Activated T-helper 1 cell treated with anti-CD3 and anti-CD28 coated beads, Interleukin-2, amount 50 U/mL, for 16 hours (primary cell): Measurements from ENCODE around the gene KCTD5.

ENCODE experiments used
- DNase-seq, 2 donors: peaks; one replicate each; pipeline ENCODE4 v3.0.0-alpha.2; 2020; ENCODE audit warnings: low read depth in 1 of 2, low spot score in 1 of 2

The KCTD5 gene

GRCh38 chr16:2748757-2749455 is 66.6 kb downstream of the KCTD5 start:
- DNase-seq = no peak

- no peak for DNase-seq
These were observed 67.2 kb downstream of the KCTD5 start for GRCh38 chr16:2749476-2749875.

GRCh38 chr16:2749936-2750335 is 67.6 kb downstream of the KCTD5 start:
- no peak for DNase-seq

GRCh38 chr16:2751577-2752034 is 69.3 kb downstream of the KCTD5 start:
- peak in 1 of 2 donors; percentile 22 for DNase-seq

GRCh38 chr16:2752035-2752849 is 69.9 kb downstream of the KCTD5 start, which contains the start of gene SRRM2:
Gene SRRM2, plus strand, starts transcription at chr16:2752638. Its CDS starts 3,727 bp downstream, at chr16:2756365.
- DNase-seq = peak; percentile 88 to 90

GRCh38 chr16:2752850-2753732 is 70.8 kb downstream of the KCTD5 start:
- DNase-seq = no peak

GRCh38 chr16:2753733-2754020 is 71.4 kb downstream of the KCTD5 start:
- no peak for DNase-seq

GRCh38 chr16:2755158-2755557 is 72.8 kb downstream of the KCTD5 start:
- DNase-seq = no peak

GRCh38 chr16:2756288-2757015 is 74.1 kb downstream of the KCTD5 start:
- DNase-seq = no peak

GRCh38 chr16:2757344-2757743 is 75.0 kb downstream of the KCTD5 start:
- DNase-seq = no peak
